NB4 (cell line): ENCODE measurements around the gene RNF150.

Source experiments
- MAX ChIP-seq: IDR thresholded peaks from 2 replicates; pipeline ENCODE4 v1.6.1; 2011; ENCODE audit warnings: low read depth, low read length
- POLR2A ChIP-seq: IDR thresholded peaks from 2 replicates; pipeline ENCODE4 v1.6.1; 2011; ENCODE audit warnings: mild to moderate bottlenecking; ENCODE audit not compliant: insufficient read length; ENCODE audit errors: extremely low read depth

GRCh38 chr4:140816806-140817510 lies 316.3 kb downstream of the RNF150 start:
- no peak for TF ChIP-seq POLR2A
- no peak for TF ChIP-seq MAX
